ENCODE measurements around the gene GNGT2. TPM values are rescaled to one million over a fixed set of nuclear protein-coding genes. Genes with fewer than 3 reads are reported as not detected.

Gene GNGT2
- total RNA-seq, 1 experiment from 2014 or later = not detected

DNA sequence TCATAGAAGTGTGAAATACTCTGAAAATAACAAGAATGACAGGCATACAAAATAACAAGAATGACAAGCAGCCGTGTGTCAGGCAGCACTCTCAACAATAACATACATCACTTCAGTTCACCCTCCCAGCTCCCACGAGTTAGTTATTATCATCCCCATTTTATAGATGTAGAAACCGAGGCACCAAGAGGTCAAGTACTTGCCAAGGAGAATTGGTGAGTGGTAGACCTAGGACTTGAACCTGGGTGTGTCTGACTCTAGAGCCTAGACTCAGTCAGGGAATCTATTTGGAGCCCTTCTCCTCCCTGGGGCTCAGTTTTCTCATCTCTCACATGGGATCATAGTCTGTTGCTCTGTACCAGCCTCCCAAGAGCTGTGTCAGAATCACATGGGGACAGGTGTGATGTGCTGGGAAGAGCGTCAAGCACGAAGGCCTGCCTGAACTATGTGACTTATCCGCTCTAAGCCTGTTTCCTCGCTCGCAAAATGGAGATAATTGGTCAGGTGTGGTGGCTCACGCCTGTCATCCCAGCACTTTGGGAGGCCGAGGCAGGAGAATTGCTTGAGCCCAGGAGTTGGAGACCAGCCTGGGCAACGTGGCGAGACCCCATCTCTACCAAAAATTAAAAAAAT lies 39.6 kb upstream of the GNGT2 start:
- no peaks in the 10 kb centered on the region for H3K36me3 ChIP-seq (ENCODE audit: control insufficient read depth, insufficient read depth, low read length)
- no peak for ATAC-seq
- H3K4me1 ChIP-seq (ENCODE audit: control insufficient read depth, insufficient read depth, low read length) = no peaks in the 10 kb centered on the region
- TF ChIP-seq, protein P1, sequence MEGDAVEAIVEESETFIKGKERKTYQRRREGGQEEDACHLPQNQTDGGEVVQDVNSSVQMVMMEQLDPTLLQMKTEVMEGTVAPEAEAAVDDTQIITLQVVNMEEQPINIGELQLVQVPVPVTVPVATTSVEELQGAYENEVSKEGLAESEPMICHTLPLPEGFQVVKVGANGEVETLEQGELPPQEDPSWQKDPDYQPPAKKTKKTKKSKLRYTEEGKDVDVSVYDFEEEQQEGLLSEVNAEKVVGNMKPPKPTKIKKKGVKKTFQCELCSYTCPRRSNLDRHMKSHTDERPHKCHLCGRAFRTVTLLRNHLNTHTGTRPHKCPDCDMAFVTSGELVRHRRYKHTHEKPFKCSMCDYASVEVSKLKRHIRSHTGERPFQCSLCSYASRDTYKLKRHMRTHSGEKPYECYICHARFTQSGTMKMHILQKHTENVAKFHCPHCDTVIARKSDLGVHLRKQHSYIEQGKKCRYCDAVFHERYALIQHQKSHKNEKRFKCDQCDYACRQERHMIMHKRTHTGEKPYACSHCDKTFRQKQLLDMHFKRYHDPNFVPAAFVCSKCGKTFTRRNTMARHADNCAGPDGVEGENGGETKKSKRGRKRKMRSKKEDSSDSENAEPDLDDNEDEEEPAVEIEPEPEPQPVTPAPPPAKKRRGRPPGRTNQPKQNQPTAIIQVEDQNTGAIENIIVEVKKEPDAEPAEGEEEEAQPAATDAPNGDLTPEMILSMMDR (IDR thresholded peaks at IDR 0.05) = no peak
- TF ChIP-seq, protein P2, sequence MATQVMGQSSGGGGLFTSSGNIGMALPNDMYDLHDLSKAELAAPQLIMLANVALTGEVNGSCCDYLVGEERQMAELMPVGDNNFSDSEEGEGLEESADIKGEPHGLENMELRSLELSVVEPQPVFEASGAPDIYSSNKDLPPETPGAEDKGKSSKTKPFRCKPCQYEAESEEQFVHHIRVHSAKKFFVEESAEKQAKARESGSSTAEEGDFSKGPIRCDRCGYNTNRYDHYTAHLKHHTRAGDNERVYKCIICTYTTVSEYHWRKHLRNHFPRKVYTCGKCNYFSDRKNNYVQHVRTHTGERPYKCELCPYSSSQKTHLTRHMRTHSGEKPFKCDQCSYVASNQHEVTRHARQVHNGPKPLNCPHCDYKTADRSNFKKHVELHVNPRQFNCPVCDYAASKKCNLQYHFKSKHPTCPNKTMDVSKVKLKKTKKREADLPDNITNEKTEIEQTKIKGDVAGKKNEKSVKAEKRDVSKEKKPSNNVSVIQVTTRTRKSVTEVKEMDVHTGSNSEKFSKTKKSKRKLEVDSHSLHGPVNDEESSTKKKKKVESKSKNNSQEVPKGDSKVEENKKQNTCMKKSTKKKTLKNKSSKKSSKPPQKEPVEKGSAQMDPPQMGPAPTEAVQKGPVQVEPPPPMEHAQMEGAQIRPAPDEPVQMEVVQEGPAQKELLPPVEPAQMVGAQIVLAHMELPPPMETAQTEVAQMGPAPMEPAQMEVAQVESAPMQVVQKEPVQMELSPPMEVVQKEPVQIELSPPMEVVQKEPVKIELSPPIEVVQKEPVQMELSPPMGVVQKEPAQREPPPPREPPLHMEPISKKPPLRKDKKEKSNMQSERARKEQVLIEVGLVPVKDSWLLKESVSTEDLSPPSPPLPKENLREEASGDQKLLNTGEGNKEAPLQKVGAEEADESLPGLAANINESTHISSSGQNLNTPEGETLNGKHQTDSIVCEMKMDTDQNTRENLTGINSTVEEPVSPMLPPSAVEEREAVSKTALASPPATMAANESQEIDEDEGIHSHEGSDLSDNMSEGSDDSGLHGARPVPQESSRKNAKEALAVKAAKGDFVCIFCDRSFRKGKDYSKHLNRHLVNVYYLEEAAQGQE (IDR thresholded peaks at IDR 0.05; ENCODE audit: insufficient read depth in 1 of 2, low read depth in 2 of 2, low read length in 1 of 2) = no peak
- TF ChIP-seq POLR2AphosphoS5 (IDR thresholded peaks at IDR 0.05; ENCODE audit: low read depth, low read length) = no peak
- no peak for TF ChIP-seq SIN3A (IDR thresholded peaks at IDR 0.05; ENCODE audit: borderline replicate concordance, insufficient read depth, low read depth, low read length)
- no peak for TF ChIP-seq TCF7L2 (IDR thresholded peaks at IDR 0.05; ENCODE audit: low read depth, low read length)
- intact Hi-C loops (cut with micrococcal nuclease; ENCODE audit: unreplicated experiment) (no loop called here), in situ Hi-C loops (cut with HindIII; ENCODE audit: low pct_unique_long_range_greater_than_20kb, low sequenced_read_pairs) (no loop called here)
- no peak for DNase-seq (ENCODE audit: low read depth, low spot score)
- H3K4me3 ChIP-seq (ENCODE audit: low read depth in 2 of 2, low read length in 2 of 2) = no peak overlapping the region
- POLR2A ChIA-PET = no interaction called here
- no peak overlapping the region for H3K27ac ChIP-seq (ENCODE audit: low read length)
- H3K9me3 ChIP-seq (ENCODE audit: control insufficient read depth, insufficient read depth, low read depth, low read length) = no peaks in the 10 kb centered on the region
- CTCF ChIA-PET = interaction anchor here (0.7 kb wide), 1 partner anchor 26 kb away, joined by 3 read pairs; no protein-coding TSS in a partner anchor
- H3K27me3 ChIP-seq (ENCODE audit: control insufficient read depth, insufficient read depth, low read length) = no peaks in the 10 kb centered on the region
- no TSS peak for BruUV-seq (replicated peaks)

DNA sequence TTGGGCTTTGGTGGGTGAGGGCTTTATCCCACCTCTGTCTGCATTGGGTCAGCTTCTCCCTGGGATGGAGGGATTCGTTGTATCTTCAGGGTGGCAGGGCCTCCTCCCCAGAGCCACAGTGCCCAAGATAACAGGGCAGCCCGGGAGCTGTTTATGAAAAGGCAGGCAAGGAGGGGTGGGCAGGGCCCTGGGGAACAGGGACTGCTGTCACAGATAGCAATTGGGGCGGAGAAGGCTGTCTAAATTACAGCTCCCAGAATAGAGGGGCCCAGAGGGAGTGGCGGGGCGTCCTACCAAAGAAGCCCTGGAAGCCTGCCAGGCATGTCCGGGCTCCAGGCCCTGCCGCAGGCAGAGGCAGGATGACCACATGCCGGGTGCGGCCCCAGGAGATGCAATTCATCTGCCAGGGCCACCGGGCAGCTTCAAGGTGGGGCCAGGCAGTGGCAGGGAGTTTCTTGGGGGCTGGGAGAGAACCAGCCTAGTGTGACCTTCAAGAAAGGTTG lies 39.0 kb upstream of the GNGT2 start:
- ChIA-PET CTCF (interaction anchor here (0.7 to 0.9 kb wide), 2 partner anchors 18 to 25 kb away, joined by 3 read pairs; no protein-coding TSS in a partner anchor), POLR2A (no interaction called here)
- Histone ChIP-seq H3K9me3 (ENCODE audit: control insufficient read depth, insufficient read depth, low read depth, low read length) (no peaks in the 10 kb centered on the region), H3K36me3 (ENCODE audit: control insufficient read depth, insufficient read depth, low read length) (no peaks in the 10 kb centered on the region), H3K27me3 (ENCODE audit: control insufficient read depth, insufficient read depth, low read length) (no peaks in the 10 kb centered on the region), H3K4me1 (ENCODE audit: control insufficient read depth, insufficient read depth, low read length) (no peaks in the 10 kb centered on the region), H3K4me3 (ENCODE audit: low read depth in 2 of 2, low read length in 2 of 2) (no peak overlapping the region), H3K27ac (ENCODE audit: low read length) (no peak overlapping the region)
- TF ChIP-seq, protein P1 (IDR thresholded peaks at IDR 0.05) = no peak
- TF ChIP-seq, protein P2 (IDR thresholded peaks at IDR 0.05; ENCODE audit: insufficient read depth in 1 of 2, low read depth in 2 of 2, low read length in 1 of 2) = no peak
- no peak for TF ChIP-seq TCF7L2 (IDR thresholded peaks at IDR 0.05; ENCODE audit: low read depth, low read length)
- TF ChIP-seq SIN3A (IDR thresholded peaks at IDR 0.05; ENCODE audit: borderline replicate concordance, insufficient read depth, low read depth, low read length) = no peak
- TF ChIP-seq POLR2AphosphoS5 (IDR thresholded peaks at IDR 0.05; ENCODE audit: low read depth, low read length) = no peak
- intact Hi-C loops (cut with micrococcal nuclease; ENCODE audit: unreplicated experiment) (no loop called here), in situ Hi-C loops (cut with HindIII; ENCODE audit: low pct_unique_long_range_greater_than_20kb, low sequenced_read_pairs) (no loop called here)
- no peak for DNase-seq (ENCODE audit: low read depth, low spot score)
- BruUV-seq (replicated peaks) = no TSS peak
- ATAC-seq = 0 out of 2 replicates have a peak, but pooled peaks have one; percentile 26
